ENCODE data around the gene DNER.
"Not testable (repeated sequence)": the region's sequence is repeated elsewhere in the genome, so short reads cannot be mapped to it uniquely, and the experiment has no call there.

DNER gene

DNA sequence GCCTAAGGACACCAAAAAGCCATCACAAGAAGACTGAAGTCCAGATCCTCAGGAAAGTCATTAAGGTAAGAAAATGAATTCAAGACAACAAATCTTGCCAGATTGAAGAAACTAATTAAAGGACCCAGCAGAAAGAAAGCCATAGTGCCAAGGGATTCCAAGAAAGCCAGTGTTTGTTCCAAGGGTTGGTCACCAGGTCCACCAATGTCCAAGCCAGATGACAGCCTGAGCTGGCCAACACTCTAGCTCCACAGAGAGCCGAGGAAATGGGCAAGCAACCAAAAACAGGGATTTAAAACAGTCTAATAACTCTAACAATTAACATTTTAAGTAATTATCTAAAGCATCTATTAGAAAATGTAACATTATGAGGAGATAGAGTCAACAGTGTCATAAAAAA is 49.2 kb downstream of the DNER start:
- no peak for DNase-seq

DNA sequence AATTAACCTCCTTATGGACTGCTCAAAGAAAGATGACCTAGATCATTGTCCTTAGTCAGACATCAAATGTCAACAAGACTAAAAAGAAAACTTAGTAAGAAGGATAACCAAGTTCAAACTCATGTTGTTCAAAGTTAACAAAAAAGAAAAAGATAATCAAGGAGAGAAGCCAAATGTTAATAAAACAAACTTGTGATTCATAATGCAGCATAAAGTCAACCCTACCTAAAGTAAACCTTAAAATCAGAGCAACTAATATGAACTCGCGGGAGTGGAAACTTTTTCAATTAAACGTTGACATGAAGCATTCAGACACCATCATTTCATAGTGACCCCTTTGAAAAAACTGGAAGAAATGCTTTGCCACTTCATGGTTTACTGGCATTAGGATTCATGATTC is 52.9 kb downstream of the DNER start:
- no peak for DNase-seq

DNA sequence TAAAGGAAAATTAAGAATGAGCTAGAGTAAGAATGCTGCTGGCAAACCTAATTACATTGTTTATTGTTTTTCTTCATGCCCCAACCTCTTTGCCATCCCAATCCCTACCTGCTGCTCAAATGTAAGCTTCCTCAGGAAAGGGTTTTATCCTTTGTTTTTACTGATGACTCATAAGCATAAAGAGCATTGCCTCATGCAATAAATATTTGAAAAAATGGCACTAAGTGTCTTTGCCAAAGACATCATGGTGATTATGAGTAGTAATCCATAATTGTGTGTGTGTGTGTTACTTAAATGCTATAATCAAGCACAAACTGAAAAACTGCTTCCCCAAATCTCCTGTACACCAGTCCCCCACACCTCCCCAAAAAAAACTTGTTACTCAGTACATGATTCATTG is 53.4 kb downstream of the DNER start:
- DNase-seq, result no peak

DNA sequence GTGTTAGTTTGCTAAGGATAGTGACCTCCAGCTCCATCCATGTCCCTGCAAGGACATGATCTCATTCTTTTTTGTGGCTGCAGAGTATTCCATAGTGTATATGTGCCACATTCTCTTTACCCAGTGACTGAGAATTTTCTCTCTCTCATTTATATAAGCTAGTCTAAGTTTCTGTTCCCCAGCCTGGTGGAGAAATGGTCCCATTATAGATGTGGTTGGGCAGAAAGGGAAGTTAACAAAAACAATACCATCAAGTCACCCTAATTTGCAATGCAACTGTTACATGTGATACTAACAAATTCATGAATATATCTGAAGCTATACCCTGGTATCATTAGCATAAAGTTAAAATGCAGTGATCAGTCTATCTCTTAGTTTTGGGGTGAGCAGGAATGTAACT is 54.0 kb downstream of the DNER start:
- no peak for DNase-seq

DNA sequence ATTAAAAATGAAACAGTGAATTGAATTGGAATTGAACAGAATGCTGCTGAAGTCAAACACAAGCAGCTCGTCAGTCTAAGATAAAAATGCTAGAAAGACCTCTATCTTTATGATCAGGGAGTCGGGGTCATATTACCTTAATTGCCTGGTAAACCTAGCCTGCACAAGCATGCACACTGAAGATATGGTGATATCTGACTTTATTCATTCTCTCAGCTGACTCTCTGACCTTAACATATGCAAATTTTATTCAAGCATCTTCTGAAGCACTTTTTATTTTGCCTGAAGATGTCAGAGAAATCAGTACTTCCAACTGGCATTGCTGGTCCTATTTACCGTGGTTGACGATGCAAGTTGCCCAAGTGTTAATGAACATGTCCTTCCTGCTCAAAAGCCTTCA is 56.4 kb downstream of the DNER start:
- no peak for DNase-seq

DNA sequence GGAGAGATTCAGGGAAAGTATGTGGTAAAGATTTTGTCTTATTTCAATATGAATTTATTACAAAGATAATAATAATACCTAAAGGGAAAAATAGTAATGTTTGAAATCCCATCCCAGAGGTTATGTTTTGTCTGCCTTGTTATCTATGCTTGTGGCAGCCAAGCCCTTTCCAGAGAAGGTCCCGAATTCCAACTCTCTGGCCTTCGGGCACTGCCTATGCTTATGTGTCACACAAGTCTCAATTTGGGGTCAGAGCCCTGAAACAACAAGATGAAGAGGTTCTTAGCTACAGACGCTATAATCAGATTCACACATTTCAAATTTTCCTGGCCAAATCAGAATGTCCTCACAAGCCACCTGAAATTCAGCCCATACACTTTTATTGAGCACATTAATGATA is 59.9 kb downstream of the DNER start:
- no peak for DNase-seq

DNA sequence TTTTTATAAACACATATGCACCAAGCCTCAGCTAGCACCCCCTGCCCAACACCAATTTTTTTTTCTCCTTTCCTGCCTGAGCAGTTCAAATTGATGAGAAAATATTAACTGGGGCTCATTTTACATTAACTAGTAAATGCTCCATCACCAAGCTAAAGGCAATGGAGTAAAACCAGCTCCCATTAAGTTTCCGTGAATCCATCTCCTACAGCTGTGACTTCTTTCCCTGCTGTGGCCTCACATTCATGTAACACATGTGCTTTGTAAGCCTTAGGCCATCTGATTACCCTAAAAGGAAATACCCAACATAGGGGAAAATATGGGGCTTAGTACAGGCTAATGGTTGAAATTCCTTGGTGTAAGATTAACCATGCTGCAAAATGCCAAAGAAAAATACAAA is 60.8 kb downstream of the DNER start:
- no peak for DNase-seq

DNA sequence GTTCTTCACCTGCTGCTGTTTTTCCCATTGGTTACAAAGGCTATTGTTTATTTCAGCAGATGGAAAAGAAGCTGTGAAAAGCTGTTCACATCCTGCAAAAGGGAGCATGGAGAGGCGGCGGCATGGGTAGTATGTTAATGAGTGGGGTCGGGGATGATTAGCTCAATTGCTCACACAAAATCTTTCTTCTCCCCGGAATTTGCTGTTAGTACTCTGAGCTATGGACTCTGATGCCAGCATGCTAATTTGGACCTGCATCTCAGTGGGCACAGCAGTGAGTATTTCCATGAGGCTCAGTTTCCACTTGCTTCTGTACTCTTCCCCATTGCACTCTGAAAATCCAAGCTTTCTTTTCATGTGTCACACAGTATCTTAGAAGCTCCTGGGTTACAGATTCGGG is 61.6 kb downstream of the DNER start:
- DNase-seq, result no peak

DNA sequence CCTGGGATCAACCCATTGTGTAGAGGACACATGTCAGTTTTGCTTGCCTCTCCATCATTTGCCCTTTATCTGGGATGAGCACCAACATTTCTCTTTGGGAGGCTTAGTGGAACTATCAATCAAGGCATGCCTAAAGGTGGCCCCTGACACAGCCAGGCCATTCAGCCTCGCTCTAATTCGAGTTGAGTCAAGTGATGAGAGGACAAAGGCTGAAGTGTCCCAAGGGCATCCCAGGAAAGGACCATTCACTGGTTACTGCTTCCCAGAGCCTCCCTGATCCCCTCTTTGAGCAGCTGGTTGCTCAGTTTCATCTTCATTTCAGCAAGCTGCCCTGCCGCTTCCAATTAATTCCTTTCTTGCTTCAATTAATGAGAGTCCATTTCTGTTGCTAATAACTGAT is 63.5 kb downstream of the DNER start:
- DNase-seq, result no peak

DNA sequence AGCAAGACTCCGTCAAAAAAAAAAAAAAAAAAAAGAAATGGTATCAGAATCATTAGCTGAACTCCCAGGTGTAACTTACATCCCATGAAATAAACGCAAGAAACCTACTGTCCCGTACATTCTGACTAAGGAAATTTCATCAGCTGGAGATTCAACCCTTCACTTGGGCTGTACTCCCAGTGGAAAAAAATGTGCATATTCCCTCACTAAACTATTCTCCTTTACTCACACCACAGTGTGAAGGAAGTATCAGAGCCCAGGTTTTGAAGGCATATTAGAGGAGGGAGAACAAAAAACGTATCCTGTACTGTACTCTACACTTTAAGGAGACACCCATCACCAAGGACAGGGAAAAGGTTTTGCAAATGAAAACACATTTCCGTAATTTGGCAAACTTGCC is 64.3 kb downstream of the DNER start:
- no peak for DNase-seq

DNA sequence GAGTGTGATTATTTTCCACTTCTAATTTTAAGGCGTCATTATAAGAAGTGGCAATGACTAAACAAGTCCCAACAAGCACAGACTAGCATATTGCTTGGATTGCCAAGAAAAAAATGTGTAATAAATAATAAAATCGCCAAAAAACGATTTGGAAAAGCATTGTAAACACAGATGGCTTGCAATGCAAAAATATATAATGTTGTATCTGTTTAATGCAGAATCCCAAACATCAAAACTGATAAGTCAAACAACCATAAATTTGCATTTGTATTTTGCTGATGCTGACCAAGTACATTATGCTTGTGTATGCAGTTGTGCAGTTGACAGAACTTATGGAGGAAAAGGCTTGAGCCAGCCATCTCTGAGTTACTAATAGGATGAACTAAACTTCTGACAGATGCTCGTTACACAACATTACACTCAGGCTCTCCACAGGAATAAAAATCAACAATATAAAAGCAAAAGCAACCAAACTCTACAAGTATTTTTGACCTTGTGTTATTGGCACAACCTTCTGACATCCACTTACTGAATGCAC is 68.1 kb downstream of the DNER start:
- no peak for DNase-seq

DNA sequence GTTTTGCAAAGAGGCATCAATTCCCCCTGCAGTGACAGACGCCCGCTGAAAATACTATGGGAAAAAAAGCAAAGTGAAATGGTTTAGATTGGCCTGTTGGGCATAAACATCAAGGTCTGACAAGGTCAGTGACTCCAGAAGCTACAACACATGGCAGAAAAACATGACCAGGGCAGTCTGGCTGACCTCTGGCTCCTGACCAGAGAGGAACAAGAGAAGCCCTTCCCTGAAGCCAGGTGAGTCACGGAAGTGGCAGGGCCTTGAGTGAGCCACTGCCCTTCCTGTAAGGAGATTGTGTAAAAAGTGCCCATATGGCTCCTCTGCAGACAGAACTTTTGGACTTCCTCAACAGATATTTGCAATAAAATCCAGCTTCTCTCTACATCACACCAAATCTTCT is 72.0 kb downstream of the DNER start:
- DNase-seq, result no peak

DNA sequence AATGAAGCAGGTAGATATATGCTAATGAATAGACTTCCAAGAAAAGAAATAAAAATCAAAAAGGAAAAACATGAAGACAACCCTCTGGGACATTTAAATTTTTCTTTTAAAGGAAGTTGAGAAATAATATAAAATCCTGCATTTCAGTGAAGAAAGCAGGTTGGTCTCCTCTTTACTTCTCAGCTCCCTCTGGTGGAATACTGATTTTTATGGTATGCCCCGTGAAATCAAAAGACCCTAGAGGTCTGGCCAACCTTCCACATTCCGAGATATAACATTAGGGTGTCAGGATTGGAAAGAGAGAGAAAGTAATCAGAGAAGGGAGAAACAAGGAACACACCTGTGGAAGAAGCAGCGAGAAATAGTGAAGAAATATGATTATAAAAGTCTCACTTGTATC is 72.7 kb downstream of the DNER start:
- no peak for DNase-seq

DNA sequence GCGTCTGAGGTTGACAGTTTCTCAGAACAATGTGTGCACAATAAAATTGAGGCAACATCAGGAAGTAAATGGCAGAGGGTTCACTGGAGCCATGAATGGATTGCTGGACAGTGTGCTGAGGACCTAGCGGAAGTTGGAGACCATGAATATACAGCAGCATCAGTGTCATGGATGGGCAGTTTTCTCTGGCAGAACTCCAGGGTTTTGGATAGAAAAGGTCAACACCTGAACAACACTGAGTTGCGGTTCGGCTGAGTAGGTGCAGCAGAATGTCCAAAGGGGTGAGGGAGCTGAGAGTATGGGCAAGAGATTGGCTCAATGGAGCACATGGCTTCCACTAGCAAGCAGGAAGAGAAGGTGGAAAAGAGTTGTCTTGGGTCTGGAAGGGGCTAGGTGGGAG is 73.7 kb downstream of the DNER start:
- no peak for DNase-seq

DNA sequence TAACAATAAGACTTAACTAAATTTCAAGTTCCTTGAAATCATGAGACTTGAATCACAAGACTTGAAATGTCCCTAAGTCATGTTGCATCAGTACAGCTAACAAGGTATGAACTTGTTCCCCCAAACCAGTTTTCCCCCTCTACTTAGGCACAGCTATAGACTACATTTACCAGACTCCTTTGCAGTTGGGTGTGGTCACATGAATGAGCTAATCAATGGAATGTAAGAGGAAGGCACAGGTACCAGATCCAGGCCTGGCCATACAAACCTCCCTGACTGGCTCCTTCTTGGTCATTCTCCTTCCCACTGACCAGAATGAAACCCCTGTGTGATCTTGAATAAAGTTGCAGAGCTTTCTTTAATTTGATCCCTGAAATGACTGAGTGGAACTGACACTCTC is 77.8 kb downstream of the DNER start:
- no peak for DNase-seq

DNA sequence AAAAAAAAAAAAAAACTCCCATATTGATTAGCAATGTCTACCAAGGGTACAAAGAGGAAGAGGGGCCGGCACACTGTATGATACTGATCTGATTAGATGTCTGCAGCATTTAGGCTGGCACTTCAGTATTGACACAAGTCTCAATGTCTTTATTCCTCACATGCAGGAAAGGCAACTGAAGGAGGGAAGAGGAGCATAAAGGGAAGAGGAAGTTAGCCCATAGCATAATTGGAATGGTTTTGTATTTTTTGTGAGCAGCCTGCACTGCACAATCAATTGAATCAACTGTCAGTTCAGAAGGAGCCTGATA is 79.0 kb downstream of the DNER start:
- DNase-seq, result no peak

DNA sequence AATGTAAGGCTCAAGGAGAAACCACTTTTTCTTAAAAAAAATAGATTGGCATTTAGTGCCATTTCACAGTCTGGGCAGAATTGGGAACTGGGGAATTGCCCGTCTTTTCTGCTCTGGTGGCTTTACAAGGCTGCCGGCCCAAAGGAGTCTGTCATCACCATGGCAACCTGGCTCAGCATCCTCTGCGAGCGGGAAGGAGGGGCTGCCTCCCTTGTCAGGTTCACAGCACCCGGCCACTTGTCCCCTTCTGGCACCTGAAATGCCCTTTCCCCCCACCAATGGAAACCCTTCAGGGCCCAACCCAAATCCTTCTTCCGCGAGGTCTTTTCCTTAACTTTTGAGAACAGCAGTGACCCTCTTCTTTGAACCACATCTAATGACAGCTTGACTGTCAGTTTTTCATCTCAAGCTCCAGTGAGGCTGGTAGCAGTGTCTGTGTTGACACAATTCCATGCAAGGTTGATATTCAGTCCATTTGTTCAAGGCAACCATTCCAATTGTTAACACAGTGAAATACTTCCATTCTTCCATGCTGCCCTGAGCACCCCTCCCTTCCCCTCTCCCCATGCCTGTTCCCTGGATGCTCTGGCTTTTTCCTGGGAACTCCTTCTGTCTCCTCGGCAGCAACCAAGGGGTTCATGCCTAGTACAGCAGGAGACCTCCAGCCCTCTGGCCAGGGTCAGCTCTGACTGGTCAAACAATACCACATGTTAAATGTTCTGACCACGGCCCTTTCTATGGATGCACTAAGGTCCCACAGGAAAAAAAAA is 79.6 kb downstream of the DNER start:
- DNase-seq, result no peak

DNA sequence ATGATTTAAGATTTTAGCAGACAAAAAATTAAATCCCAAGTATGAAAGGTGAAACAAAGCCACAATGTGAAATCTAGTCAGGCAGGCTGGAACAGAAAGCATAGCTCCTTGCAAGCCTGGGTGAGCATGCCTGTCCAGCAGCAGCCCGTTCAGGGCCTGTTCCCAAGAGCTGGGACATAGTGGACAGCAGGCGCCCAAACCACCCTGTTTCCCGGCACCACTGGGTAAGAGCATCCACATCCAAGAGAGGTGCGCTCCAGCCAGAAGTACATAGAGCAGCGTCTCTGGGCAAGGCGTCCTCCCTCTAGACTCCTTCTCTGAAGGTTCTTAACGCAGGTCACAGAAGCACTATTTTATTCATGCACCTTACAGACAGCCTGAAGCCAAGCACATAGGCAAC is 80.8 kb downstream of the DNER start:
- DNase-seq, result no peak

DNA sequence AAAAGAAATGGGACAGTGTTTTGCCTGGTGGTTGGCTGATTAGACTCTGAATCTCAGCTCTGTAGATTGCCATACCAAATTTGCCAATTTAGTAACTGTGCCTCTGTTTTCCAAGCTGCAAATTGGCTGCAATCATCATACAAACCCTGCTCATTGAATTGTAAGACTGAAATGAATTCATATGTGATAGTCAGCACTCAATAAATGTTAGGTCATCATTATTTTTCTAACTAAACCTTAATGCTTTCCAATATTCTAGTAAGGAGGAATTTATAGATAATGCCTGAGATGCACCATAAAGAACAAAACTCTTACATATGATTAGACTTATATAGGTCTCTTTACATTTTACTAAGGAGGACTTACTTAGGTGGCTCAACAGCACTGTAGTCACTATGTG is 85.3 kb downstream of the DNER start:
- DNase-seq, result no peak

DNA sequence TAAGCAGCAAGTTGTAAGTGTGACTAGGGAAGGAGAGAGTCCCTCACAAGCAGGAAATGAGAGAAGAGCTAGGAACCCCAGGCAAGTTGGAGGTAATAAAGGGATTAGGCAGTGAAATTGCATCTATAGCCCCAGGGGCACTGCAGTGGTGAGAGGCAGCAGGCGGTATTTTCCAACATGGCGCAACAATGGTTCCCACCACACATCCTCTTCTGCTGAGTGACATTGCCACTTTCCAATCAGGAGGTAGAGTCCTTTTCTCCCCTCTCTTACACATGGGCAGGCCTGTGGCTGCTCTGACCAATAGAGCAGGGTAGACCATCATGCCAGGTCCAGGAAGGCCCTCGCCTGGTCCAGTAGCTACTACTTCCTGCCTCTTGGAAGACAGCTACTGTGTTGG is 86.6 kb downstream of the DNER start:
- DNase-seq, result no peak

DNA sequence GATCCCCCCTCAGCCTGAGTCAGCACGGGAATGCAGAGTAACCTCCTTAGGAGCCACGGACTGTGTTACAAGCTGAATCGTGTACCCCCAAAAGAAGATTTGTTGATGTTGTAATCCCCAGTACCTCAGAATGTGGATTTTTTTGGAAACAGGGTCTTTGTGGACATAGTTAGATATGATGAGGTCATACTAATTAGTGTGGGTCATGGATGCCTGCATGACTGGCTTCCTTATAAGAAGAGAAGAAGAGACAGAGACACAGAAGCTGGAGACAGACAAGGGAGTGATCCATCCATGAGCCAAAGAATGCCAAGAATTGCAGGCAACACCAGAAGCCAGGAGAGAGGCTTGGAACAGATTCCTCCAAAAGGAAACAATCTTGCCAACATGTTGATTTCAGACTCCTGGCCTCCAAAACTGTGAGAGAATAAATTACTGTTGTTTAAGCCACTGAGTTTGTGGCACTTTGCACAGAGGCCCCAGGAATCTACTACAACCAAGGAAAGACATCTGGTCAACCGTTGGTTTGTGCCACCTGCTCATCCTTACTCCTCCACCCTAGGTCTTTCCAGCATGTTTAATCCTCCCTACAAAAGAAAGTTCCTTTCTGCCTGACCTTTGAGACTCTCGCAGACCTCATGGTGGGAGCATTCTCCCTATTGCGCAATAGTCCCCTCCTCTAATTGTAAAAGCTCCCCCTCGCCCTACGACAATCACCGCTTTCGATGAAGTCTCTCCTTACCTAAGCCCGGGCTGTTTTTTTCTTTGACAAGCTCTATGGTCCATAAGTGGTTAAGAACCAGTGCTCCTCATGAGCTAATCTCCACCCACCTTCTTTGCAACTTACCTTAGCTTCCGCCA is 91.6 kb downstream of the DNER start:
- no peak for DNase-seq

DNA sequence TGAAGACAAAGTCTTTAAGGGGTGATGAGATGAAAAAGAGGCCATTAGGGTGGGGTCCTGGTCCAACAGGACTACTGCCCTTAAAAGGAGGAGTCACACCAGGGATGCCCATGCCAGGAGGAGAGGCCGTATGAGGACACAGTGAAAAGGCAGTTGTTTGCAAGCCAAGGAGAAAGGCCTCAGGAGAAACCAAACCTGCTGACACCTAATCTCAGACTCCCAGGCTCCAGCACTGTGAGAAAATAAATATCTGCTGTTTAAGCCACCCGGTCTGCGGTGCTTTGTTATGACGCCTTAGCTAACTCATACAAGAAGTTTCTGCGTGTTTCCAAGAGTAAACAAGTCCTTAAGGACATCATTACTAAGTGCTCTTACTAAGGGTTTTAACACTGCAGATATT is 93.6 kb downstream of the DNER start:
- no peak for DNase-seq

DNA sequence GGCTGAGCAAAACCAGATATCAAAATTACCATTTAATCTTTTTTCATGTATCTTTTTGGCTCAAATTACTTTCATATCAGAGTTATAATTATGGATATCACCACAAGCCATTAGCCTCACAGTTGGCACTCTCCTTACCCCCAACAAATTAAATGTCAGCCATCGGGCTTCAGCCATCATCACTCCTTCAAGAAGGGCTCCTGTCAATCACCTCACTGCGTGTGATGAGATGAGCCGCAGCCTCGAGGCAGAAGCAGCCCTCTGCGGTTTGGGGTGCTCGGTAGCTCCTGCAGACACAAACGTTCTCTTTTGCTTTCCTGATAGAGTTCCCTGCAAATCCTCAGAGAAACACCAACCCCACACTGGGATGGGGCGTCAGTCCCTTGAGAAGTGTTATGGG is 94.1 kb downstream of the DNER start:
- DNase-seq, result no peak

DNA sequence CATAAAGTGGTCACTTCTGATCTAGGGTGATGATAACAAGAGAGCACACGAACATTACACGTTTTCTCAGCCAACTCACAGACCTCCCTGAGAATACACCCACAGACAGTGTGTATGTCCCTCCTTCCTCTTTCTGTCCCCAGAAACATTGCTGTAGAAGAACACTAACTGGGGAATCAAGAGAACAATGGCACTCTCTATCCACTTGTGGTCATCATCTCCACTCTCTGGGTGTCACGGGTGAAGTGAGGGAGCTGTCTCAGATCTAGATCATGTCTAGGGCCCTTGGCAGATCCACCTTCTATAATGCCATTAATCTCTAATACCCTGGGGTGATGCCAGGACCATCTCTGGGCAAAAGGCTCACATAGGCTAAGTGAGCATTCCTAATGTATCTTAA is 97.9 kb downstream of the DNER start:
- no peak for DNase-seq

DNA sequence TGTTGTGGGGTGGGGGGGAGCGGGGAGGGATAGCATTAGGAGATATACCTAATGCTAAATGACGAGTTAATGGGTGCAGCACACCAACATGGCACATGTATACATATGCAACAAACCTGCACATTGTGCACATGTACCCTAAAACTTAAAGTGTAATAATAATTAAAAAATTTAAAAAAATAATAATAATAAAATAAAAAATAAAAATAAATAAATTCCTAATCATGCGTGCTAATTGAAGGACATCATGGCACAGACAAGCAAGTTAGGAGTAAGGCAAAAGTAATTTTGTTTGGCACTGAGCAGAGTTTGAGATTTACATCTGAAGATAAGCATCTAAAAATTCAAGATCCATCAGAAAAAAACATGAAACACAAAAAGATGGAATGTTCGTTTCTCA is 100.3 kb downstream of the DNER start:
- DNase-seq, result not testable (repeated sequence)
